GM18498 (cell line): ENCODE measurements around the gene SCART1.
"Not testable (repeated sequence)": the region's sequence is repeated elsewhere in the genome, so short reads cannot be mapped to it uniquely, and the experiment has no call there.

Experiments
- ATAC-seq: cut with Tn5 transposase; IDR thresholded peaks from one replicate; pipeline ENCODE4 v1.9.1; 2021; ENCODE audit warnings: mild to moderate bottlenecking, moderate library complexity; ENCODE audit not compliant: unreplicated experiment

Gene SCART1

DNA sequence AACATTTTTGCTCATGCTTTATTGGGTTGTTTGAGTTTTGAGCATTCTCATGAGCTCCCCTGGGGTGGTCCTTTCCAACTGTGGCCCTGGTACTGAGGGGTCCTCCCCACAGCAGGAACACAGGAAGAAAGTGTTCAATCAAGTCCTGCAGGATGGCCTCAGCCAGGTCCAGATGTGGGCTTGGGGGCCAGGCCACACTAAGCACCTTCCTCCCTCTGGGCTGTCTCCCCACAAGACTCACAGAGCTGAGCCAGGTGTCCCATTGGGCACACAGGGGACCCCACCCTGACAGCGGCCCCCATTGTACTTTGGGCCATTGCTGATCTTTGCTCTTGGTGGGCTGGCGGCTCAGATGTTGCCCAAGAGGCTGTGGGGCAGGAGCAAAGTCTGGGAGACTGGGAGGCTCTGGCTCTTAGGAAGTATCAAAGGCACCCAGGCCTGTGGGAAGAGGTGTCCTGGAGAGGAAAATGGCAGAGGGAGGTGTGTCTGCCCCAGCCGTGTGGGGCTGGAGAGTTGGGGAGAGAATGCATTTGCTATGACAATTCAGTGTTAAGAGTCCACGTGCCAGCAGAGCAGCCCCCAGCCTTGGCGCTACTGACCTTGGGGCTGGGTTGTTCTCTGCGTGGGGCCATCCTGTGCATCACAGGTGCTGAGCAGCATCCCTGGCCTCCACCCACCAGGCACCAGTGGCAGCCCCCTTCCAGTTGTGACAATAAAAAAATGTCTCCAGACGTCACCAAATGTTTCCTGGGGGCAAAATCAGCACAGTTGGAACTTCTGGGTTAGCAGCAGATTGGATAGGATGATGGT is 17.8 kb downstream of the SCART1 start:
- ATAC-seq = no peak

DNA sequence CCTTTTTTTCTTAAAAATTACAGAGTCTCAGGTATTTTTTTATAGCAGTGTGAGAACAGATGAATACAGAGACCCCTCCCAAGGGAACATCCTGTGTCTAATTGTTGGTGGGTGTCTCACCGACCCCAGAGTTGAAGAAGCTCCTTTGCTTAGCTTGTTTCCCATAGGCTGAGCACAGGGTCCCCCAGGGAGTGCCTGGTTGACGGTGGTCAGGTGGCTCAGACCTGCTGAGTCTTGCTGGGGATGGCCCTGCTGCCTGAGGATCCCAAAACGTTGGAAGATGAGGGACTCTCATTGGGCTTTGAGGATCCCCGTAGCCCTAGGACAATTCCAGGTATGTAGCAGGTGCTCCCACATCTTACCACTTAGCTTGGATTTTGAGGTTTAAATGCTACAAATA is 19.5 kb downstream of the SCART1 start:
- ATAC-seq = no peak

DNA sequence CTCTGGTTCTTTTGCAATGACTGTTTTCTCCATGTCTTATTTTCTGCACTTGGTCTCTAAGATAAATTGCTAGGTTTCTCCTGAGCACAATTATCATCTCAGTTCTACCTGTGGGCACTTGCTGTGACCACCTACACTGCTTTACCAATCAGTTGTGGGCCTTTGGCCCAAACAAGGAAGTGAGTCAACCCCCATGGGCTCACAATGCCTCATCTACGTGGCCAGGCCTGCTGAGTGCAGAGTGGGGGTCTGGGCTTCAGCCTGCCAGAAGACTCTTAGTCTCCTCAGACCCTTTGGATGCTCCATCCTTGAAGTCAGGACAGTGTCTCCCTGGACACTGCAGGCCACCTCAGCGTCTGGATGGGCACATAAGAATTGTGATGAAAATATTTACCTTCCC is 20.3 kb downstream of the SCART1 start:
- no peak for ATAC-seq

DNA sequence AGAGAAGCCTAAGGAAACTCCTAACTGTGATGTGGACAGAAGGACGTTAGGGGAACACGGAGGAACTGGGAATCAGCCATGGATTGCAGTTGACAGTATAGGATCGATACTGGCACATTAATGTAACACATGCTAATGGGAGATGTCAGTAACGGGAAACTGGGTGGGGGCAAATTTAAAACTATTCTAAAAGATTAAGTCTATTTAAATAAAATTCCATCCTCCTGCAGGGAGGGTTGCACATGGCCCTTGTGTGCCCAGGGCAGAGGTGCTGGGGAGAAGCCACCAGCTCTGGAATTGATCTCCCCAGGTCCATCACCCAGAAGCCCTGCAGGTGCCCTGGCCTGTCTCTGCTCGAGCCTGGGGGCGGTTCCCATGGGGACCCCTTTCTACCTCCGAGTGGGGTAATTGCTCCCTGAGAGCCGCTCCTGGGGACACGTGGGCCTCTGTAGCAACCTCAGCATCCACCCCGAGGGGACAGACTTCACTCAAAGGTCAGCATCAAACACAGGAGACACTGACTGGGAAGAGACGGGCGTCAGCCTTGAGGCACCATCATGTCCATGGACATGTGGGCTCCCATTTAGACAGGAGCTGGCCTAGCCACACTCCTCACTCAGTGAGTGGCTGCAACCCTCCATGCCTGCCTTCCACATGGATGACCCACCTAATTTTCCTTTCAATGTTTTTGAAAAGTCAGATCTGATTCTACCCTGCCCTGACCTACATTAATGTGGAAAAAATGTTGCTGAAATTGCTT is 21.1 kb downstream of the SCART1 start:
- ATAC-seq = no peak

DNA sequence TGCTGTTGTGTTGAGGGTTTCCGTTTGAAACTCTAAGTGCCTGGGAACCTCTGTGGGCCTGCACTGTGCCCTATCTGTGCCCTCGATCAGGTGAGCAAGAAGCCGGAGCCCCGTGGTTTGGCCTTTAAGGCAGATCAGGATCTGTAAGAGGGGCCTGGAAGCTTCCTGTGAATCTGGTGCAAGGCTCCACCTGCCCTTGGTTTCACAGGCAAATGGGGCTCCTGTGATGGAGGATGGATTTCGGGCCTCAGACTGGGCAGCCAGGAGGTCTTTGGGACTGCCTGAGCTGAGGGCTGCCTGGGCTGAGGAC is 21.6 kb downstream of the SCART1 start:
- no peak for ATAC-seq

DNA sequence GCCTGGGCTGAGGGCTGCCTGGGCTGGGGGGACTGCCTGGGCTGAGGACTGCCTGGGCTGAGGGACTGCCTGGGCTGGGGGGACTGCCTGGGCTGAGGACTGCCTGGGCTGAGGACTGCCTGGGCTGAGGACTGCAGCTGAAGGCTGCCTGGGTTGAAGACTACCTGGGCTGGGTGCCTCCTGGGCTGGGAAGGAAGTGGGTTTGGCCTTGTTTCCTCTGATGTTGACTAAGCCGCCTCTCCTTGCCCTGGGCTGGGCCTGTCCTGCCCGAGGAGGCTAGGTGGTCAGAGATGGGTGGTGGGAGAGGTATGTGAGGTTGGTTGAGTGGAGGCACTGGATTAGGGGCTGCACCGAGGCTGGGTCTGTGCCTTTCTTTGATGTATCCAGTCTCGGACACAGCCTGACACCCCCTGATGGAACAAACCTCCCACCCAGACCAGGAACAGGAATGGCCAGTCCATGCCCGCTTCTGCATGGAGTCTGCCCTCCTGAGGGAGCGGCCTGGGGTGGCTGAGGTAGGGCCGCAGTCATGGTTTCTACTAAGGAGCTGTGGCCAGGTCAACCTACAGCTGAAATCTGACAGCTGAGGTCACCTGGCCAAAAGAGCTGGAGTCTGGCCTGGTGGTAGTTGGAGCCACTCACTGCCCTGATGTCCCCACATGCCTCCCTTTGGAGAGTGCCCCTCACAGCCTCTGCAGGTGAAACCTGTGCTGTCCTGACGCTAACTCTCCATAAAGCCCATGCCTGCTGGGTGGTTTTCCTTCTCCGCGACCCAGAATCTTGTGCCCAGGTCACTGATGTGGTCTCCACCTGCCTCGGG is 22.3 kb downstream of the SCART1 start:
- ATAC-seq = no peak

DNA sequence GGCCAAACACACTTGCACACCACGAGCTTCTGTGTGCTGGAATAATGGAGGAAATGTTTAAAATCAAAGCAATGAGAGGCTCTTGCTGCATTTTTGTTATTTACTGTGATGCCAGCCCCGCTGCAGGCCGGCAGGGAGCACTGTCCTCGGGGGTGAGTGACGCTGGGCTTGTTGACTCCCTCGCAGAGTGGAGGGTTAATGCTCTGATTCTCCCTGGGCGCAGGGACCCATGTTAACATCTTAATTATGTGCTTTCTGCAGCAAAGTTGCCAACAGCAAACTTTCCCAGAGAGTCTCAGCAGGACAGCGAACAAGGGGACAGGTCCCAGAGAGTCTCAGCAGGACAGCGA is 22.9 kb downstream of the SCART1 start:
- ATAC-seq = no peak

DNA sequence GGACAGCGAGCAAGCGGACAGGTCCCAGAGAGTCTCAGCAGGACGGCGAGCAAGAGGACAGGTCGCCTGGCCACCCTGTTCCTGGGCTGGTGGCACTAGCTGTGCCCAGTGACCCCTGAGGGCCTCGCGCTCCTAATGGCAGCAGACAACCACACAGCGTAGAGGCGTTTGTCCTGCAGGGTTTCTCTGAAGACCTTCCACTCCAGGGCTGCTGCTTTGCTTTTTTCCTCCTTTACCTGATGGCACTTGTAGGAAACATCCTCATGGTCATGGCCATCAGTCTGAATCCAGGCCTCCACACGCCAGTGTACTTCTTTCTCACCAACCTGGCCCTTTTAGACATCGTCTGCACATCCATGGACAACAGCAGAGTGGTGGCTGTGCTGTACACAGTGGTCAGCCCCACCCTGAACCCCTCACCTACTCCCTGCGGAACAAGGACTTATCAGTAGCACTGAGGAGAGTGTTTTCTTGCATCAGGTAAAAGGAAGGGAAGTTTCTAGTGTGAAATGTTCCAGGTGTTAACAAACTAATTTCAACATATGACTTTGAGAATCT is 27.4 kb downstream of the SCART1 start:
- no peak for ATAC-seq

DNA sequence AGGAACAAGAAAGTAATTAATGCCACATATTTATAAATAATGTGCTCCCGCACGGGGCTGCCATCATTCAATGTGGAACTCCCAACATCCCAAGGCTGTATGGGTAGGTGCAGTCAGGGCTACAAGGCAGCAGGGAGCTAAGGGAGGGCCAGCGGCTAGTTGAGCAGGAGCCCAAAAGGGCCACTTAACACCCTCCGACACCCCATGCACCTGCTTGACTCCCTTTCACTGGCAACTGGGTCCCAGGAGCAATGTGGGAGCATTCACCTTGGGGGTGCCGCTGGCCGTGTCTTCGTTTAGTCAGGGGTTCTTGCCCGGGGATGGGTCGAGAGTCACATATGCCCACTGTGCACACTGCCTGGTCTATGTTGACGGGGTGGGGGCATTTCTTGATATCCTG is 27.9 kb downstream of the SCART1 start:
- ATAC-seq = no peak

DNA sequence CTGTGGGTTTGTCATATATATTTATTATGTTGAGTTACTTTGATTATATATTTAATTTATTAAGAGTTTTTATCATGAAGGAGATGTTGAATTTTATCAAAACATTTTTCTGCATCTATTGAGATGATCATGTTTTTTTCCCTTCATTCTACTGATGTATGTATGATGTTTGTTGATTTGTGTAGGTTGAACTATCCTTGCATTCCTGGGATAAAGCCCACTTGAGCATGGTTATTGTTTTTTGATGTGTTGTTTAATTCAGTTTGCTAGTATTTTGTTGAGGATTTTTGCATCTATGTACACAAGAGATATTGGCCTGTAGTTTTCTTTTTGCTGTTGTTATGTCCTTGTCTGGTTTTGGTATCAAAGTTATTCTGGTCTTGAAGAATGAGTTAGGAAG is 31.1 kb downstream of the SCART1 start:
- no peak for ATAC-seq

DNA sequence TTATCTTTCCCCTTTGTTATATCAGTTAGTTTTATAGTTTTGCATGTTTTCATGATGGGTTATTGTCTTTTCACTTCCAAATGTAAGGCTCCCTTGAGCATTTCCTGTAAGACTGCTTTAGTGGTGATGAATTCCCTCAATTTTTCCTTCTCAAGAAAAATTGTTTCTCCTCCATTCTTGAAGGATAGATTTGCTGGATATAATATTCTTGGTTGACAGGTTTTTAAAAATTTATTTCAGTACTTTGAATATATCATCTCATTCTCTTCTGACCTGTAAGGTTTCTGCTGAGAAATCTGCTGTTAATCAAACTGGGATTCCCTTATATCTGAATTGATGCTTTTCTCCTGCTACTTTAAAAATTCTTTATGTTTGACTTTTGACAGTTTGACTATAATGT is 33.3 kb downstream of the SCART1 start:
- no peak for ATAC-seq

DNA sequence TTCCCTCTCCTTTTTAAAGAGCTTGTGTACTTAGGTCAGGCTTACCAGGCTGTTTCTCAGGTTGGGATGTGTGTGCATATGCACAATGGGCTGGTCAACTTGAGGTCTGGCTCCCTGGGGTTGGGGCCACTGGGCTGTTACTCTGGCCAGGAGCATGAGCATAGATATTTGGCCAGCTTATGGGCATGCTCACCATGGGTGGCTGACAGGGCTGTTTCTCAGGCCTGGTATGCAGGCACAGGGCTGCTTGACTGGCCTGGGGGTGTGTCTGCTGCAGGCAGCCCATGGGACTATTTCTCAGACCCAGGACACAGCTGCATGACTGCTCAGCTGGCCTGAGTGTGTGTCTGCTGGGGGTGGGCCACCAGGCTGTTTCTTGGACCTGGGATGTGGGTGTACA is 34.6 kb downstream of the SCART1 start:
- ATAC-seq = no peak

DNA sequence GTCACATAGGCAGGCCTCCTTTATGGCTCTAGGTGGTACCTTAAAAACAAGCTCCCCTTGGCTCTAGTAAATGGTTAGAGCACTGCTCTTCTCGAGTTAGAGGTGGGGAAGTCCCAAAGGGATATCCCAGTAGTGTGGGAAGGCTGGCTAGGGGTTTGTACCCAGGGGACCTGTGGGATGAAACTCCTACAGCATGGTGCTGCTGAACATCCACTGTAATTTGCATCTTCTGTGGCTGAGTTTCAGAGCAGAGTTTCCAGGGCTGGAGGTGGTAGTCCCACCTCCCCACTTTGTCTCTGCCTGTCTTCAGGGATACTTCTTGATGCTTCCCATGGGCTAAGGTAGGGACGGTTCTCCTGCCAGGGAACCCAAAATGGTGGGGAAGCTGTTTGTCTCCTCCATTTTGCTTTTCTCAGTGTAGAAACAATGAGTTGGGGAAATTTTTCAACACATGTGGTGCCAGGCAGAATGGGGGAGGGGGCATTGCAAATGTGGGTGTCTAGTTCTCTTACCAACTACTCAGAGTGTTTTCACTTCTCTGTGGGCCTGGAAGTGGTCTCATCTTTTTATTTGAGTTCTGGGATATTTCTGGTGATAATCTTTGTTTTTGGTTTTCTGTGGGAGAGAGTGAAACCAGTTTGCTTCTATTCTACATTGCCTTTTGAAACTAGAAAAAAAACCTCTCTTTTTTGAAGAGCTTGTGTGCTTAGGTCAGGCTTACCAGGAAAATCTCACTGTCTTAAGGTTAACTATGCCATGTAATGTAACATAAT is 36.3 kb downstream of the SCART1 start:
- ATAC-seq = peak; percentile 72

DNA sequence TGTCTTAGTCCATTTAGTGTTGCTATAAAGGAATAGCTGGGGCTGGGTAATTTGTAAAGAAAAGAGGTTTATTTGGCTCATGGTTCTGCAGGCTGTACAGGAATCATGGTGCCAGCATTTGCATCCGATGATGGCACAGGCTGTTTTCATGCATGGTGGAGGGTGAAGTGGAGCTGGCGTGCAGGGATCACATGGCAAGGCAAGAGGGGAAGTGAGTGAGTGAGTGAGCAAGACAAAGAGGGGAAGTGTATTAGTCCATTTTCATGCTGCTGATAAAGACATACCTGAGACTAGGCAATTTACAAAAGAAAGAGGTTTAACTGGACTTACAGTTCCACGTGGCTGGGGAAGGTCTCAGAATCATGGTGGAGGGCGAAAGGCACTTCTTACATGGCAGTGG is 39.8 kb downstream of the SCART1 start:
- not testable (repeated sequence) for ATAC-seq

DNA sequence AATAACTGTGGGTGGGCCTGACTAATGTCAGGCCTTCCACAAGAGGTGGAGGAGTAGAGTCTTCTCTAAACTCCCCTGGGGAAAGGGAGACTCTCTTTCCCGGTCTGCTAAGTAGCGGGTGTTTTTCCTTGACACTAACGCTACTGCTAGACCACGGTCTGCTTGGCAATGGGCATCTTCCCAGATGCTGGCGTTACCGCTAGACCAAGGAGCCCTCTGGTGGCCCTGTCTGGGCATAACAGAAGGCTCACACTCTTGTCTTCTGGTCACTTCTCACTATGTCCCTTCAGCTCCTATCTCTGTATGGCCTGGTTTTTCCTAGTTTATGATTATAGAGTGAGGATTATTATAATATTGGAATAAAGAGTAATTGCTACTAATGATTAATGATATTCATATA is 43.6 kb downstream of the SCART1 start:
- not testable (repeated sequence) for ATAC-seq

DNA sequence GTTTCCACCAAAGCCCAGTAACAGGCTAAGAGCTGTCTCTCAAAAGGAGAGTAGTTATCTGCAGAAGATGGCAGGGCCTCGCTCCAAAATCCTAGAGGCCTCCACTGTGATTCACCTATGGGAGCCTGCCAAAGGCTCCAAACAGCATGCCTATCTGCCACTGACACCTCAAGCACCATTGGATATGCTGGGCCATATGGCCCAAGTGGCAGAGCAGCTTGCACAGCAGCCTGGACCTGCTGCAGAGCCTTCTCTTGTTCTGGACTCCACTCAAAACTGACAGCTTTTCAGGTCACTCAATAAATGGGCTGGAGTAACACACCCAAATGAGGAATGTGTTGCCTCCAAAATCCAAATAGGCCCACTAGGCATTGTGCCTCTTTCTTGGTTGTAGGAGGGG is 45.4 kb downstream of the SCART1 start:
- not testable (repeated sequence) for ATAC-seq

DNA sequence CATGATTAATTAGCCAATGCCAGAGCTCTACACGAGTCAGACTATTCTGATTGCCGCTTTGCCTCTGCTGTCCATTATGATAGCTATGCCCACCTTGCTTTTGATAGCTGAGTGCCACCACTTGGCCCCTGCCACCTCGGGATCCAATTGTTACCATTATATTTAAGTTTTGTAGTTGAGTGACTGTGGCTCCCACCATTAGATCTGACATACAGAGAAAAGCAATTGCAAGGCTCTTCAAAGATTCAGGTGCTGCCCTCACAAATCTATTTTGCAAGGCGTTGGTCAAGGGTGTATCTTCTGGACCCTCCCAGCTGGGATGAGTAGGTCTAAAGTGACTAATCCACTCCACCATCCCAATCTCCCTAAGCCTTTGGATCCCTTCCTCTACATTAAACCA is 47.2 kb downstream of the SCART1 start:
- not testable (repeated sequence) for ATAC-seq

DNA sequence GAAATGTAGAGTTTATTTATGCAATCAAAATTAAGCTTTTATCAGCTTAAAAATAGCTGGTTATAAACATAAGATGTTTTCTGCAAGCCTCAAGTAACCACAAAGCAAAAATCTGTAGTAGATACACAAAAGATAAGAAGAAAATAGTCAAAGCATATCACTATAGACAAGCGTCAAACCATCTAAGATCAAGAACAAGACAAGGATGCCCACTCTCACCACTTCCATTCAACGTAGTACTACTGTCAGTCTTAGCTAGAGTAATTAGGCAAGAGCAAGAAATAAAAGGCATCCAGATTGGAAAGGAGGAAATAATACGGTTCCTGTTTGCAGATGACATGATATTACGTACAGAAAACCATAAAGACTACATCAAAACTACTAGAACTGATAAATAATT is 56.0 kb downstream of the SCART1 start:
- ATAC-seq = no peak

DNA sequence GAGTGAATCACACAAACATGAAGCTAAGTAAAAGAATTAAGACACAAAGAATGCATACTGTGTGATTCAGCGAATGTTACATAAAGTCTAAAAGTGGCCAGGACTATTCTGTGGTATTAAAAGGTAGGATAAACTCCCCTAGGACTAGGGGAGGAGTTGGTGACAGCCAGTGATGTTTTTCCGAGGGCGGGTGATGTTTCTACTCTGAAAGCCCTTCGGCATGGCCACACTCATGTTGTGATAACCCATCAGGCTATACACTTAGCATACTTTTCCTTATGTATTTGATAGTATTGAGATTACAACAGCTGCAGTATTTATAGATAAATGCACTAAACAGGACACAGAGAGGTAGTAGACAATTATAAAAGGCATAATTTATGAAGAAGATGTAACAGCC is 57.7 kb downstream of the SCART1 start:
- no peak for ATAC-seq

DNA sequence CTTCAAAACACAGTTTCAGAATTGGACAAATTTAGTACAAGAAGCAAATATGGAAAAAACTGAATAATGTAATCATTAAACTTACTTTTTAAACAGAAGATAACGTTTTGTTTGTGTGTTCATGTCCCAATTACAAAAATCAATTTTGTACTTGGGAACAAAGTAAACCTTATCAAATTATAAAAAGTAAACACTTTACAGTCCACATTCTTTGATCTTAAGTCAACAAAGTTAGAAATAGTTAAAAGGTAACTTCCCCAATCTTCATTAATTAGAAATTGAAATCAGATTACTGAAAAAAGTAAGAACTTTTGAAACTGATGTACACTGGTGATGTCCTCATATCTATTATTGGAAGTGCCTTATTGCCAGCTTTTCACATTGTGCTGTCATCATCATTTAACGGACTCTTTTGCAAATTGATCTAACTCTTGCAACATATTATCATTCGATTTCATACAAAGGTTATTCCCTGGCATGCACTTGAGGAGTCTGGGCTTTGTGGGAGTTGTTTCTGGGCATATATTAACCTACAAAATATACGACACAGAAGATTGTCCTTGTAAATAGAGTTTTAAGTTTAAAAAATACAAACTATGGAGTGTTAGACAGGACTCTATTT is 58.3 kb downstream of the SCART1 start:
- ATAC-seq = no peak
